HG02610 (cell line): ENCODE measurements around the gene TAF3.

Experiments
- ATAC-seq: cut with Tn5 transposase; IDR thresholded peaks from one replicate; pipeline ENCODE4 v1.9.1; 2021; ENCODE audit warnings: mild to moderate bottlenecking, moderate library complexity; ENCODE audit not compliant: unreplicated experiment

Gene TAF3

GRCh38 chr10:7965457-7965856, 147.2 kb downstream of the TAF3 start:
- no peak for ATAC-seq

GRCh38 chr10:7967035-7967434, 148.7 kb downstream of the TAF3 start:
- ATAC-seq: no peak

- no peak for ATAC-seq
These were observed 150.3 kb downstream of the TAF3 start for GRCh38 chr10:7968510-7969112.

GRCh38 chr10:7969623-7970022, 151.3 kb downstream of the TAF3 start:
- ATAC-seq: no peak

- no peak for ATAC-seq
These were observed 153.6 kb downstream of the TAF3 start for GRCh38 chr10:7971949-7972348.

- ATAC-seq: no peak
These were observed 154.1 kb downstream of the TAF3 start for GRCh38 chr10:7972367-7972766.

GRCh38 chr10:7980196-7980595, 161.9 kb downstream of the TAF3 start:
- no peak for ATAC-seq

- no peak for ATAC-seq
These were observed 164.4 kb downstream of the TAF3 start for GRCh38 chr10:7982727-7983126.

GRCh38 chr10:7984325-7984724, 166.0 kb downstream of the TAF3 start:
- no peak for ATAC-seq

GRCh38 chr10:7984896-7985295, 166.6 kb downstream of the TAF3 start:
- ATAC-seq: no peak

- ATAC-seq: no peak
These were observed 168.5 kb downstream of the TAF3 start for GRCh38 chr10:7986851-7987250.

GRCh38 chr10:7988989-7989388, 170.7 kb downstream of the TAF3 start:
- no peak for ATAC-seq

GRCh38 chr10:7998831-7999230, 180.5 kb downstream of the TAF3 start:
- no peak for ATAC-seq

- ATAC-seq: no peak
These were observed 186.2 kb downstream of the TAF3 start for GRCh38 chr10:8004469-8005000.

- ATAC-seq: no peak
These were observed 188.1 kb downstream of the TAF3 start for GRCh38 chr10:8006274-8006999.

GRCh38 chr10:8009031-8009430, 190.7 kb downstream of the TAF3 start:
- ATAC-seq: no peak

- no peak for ATAC-seq
These were observed 194.7 kb downstream of the TAF3 start for GRCh38 chr10:8013006-8013405.

GRCh38 chr10:8013619-8014018, 195.3 kb downstream of the TAF3 start:
- no peak for ATAC-seq

GRCh38 chr10:8014649-8015048, 196.3 kb downstream of the TAF3 start:
- ATAC-seq: no peak

GRCh38 chr10:8017277-8017676, 199.0 kb downstream of the TAF3 start:
- no peak for ATAC-seq

GRCh38 chr10:8023321-8023720, 205.0 kb downstream of the TAF3 start:
- ATAC-seq: no peak

GRCh38 chr10:8023851-8024250, 205.5 kb downstream of the TAF3 start:
- no peak for ATAC-seq
